ENCODE measurements around the gene PLXNA1. TPM values are rescaled to one million over a fixed set of nuclear protein-coding genes. Genes with fewer than 3 reads are reported as not detected.

Gene PLXNA1
- total and polyA plus RNA-seq, 4 donors = 0.92 to 8.3 (median 4.4) TPM

- TF ChIP-seq REST (IDR thresholded peaks at IDR 0.05) = no peak
Measured at GRCh38 chr3:126948980-126949535, 33.9 kb upstream of the PLXNA1 start (continued).

- peaks cover 0 to 4% (median 0%) of the 10 kb centered on the region in 4 donors for H3K4me1 ChIP-seq (ENCODE audit: control insufficient read depth in 4 of 4, insufficient read depth in 4 of 4, low read length in 3 of 4)
- no peaks in the 10 kb centered on the region for H3K27me3 ChIP-seq (ENCODE audit: control insufficient read depth in 4 of 4, insufficient read depth in 4 of 4, low read length in 3 of 4)
- H3K4me3 ChIP-seq (ENCODE audit: low read depth in 1 of 3, low read length in 3 of 3) = no peak overlapping the region
- TF ChIP-seq RXRA (IDR thresholded peaks at IDR 0.05) (no peak), GABPA (IDR thresholded peaks at IDR 0.05 in 1 of 2, conservative IDR thresholded peaks at IDR 0.05 in 1 of 2) (no peak), HNF4A (conservative IDR thresholded peaks at IDR 0.05) (no peak), FOXA1 (IDR thresholded peaks at IDR 0.05) (no peak), HNF4G (IDR thresholded peaks at IDR 0.05) (no peak)
- H3K36me3 ChIP-seq (ENCODE audit: control insufficient read depth in 4 of 4, insufficient read depth in 3 of 4, low read depth in 1 of 4, low read length in 3 of 4) = no peaks in the 10 kb centered on the region
- no peaks in the 10 kb centered on the region for H3K9me3 ChIP-seq (ENCODE audit: control insufficient read depth in 4 of 4, low read length in 3 of 4)
- no peak for DNase-seq (ENCODE audit: low spot score)
- H3K27ac ChIP-seq (ENCODE audit: low read depth in 1 of 2, low read length in 2 of 2) = no peak overlapping the region
- H3K9ac ChIP-seq (ENCODE audit: low read depth in 1 of 2, low read length in 2 of 2) = no peak overlapping the region
- 96% methylated on average over 5 of the region's 5 CpGs for WGBS
Measured at GRCh38 chr3:126951561-126951960, 31.4 kb upstream of the PLXNA1 start.

GRCh38 chr3:126952261-126952982, 30.5 kb upstream of the PLXNA1 start:
- Histone ChIP-seq H3K27me3 (ENCODE audit: control insufficient read depth in 4 of 4, insufficient read depth in 4 of 4, low read length in 3 of 4) (no peaks in the 10 kb centered on the region), H3K9ac (ENCODE audit: low read depth in 1 of 2, low read length in 2 of 2) (no peak overlapping the region), H3K36me3 (ENCODE audit: control insufficient read depth in 4 of 4, insufficient read depth in 3 of 4, low read depth in 1 of 4, low read length in 3 of 4) (no peaks in the 10 kb centered on the region), H3K4me3 (ENCODE audit: low read depth in 1 of 3, low read length in 3 of 3) (no peak overlapping the region), H3K9me3 (ENCODE audit: control insufficient read depth in 4 of 4, low read length in 3 of 4) (no peaks in the 10 kb centered on the region), H3K27ac (ENCODE audit: low read depth in 1 of 2, low read length in 2 of 2) (no peak overlapping the region), H3K4me1 (ENCODE audit: control insufficient read depth in 4 of 4, insufficient read depth in 4 of 4, low read length in 3 of 4) (peaks cover 0 to 4% (median 0%) of the 10 kb centered on the region in 4 donors)
- DNase-seq (ENCODE audit: low spot score) = no peak
- WGBS = 93% methylated on average over 10 of the region's 10 CpGs
- TF ChIP-seq FOXA2 (IDR thresholded peaks at IDR 0.05) (no peak), FOXA1 (IDR thresholded peaks at IDR 0.05) (no peak), RAD21 (IDR thresholded peaks at IDR 0.05) (no peak), REST (IDR thresholded peaks at IDR 0.05) (no peak)
